HG03469 (cell line): ENCODE measurements around the gene FAM81A.

Experiments used
- ATAC-seq: cut with Tn5 transposase; IDR thresholded peaks from one replicate; pipeline ENCODE4 v1.9.1; 2021; ENCODE audit warnings: mild to moderate bottlenecking, moderate library complexity, moderate number of reproducible peaks; ENCODE audit not compliant: unreplicated experiment

Gene FAM81A

DNA sequence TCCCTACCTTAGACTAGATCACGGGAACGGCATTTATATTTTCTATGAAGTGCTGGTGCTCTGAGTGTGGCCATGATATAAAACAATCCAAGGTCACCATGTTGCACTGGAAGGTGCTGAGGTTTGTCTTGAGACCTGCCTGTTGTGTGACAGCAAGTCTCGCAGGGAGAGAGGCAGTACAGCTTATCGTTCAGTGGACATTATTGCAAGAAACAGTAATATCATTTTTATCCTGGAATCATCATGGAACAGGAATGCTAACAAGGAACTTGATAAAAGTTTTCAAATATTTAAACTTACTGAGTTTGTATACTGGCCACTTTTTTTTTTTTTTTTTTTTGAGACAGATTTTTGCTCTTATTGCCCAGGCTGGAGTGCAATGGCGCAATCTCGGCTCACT, 133.6 kb downstream of the FAM81A start:
- no peak for ATAC-seq
